HL-60/S4 (cell line): ENCODE measurements around the gene JMJD8.
"Not testable (repeated sequence)": the region's sequence is repeated elsewhere in the genome, so short reads cannot be mapped to it uniquely, and the experiment has no call there.

Experiments
- in situ Hi-C: fragments of 300-500 bp; cut with MboI; formaldehyde crosslinking; loops from 2 replicates; pipeline ENCODE4 v1.14.3; 2022; ENCODE audit warnings: low sequenced_read_pairs

JMJD8 gene

DNA sequence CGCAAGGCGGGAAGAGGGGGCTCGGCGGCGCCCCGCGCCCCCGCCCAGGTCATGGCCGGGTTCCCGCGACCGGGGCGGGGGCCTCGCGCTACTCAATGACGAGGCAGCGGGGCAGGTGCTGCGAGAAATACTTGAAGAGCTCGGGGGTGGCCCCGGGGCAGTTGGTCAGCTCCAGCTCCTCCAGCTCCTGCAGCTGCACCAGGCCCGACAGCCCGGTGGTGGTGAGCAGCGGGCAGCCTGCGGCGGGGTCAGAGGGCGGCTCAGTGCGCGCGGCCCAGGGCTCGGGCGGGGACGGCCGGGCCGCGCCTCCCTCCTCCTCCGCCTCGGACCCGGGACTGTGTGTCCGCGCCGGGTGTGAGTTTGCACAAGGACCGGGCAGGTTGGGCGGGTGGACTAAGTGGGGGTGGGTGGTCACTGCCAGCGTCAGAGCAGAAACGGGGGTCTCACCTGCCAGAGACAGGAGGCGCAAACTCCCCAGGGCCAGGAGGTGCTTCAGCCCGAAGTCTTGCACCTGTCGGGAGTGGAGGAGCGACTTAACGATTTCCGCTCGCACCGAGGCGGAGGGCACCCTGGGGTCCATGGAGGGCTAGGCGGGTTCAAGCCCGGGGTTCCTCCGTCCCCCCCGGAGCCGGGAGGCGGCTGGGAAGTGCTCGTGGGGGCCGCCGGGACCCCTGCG lies 10.2 kb upstream of the JMJD8 start:
- in situ Hi-C loops = no loop called here

DNA sequence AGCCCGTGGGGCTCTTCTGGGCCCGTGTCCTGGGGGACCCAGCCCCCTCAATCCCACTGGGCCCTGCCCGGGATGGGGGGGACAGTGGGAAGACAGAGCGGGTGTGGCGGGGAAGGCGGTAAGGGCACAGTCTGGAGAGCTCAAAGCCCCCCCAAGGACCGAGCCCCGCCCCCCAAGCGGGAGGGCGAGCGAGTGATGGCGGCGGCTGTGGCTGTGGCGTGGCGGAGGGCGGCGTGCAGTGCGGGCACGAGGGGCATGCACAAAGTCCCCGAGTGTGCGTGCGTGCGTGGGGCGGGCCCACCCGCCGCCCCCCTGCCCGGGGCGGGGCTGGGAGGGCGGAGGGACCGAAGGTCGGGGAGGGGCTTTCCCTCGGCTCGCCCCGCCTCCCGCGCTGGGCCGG lies 9.6 kb upstream of the JMJD8 start:
- in situ Hi-C loops = no loop called here

GRCh38 chr16:693364-693763 lies 9.2 kb upstream of the JMJD8 start:
- in situ Hi-C loops = no loop called here

DNA sequence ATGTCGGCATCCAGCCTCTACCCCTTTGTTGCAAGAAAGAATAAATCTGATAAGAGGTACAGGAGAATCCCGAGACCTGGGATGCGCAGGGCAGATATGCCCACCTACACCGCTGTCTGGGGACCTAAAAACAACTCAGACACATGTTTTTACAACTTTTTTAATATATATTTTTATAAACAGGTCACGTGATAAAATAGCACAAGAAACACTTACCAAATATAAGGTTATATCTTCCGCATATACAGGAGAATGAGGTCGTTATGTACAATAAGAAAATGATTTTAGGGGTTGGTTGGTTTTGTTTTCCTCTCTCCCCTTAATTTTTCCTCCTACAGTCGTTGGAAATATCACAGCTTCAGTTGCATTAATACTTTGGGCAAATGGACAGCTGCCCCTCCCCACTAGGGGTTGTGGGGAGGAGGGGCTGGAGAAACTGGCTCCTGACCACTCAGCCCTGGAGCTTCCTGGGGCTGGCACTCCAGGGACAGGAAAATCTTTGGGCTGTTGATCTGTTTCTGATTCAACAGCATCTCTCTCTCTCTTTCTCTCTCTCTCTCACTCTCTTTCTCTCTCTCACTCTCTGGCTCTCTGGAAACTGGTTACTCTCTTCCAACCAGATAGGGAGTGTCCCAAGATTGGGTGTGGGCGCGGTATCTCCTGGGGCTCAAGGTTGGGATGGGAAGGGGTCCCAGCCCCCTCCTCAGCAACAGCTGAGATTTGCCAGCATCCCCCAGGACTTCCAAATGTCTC lies 8.4 kb upstream of the JMJD8 start:
- in situ Hi-C loops = no loop called here

DNA sequence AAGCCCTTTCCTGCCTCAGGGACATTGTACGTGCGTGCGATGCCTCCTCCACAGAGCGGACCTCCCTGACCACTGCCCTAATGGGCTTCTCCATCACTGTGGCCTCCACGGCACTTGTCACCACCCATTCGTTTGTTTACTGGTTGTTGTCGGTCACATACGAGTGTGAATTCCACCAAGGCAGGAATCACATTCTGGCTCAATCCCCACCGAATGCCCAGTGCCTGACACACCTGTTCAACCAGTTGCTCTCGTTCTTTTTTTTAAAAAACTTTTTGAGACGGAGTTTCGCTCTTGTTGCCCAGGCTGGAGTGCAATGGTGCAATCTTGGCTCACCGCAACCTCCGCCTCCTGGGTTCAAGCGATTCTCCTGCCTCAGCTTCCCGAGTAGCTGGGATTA lies 7.1 kb upstream of the JMJD8 start:
- in situ Hi-C loops = not testable (repeated sequence)

DNA sequence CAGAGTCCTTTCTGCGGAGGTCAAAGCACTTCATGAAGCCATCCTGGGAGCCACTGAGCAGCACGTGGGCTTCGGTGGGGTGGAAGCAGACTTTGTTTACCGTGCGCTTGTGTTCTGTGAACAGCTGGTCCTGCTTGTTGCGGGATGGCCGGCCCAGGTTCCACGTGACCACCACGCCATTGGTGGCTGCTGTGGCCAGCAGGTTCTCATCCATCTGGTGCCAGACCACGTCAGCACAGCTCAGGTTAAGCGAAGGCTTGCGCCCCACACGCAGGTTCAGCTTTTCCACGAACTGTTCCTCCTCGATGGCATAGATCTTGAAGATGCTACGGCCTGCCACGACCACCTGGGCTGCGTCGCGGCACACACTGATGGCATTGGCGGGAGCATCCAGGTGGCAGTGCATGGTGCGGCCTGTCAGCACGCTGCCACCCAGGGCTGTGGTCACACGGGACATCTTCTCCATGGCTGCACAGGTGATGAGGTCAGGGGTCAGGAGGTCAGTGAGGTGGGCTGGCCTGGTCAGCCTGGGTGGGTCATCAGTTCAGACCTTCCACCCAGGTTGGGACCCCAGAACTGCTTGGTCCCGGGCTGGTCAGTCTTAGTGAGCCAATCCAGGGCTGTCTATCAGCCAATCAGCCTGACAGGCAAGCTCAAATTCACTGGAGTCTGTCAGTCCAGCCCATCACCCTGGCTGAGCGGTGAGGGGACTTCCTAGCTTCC lies 5.2 kb upstream of the JMJD8 start:
- in situ Hi-C loops = no loop called here

DNA sequence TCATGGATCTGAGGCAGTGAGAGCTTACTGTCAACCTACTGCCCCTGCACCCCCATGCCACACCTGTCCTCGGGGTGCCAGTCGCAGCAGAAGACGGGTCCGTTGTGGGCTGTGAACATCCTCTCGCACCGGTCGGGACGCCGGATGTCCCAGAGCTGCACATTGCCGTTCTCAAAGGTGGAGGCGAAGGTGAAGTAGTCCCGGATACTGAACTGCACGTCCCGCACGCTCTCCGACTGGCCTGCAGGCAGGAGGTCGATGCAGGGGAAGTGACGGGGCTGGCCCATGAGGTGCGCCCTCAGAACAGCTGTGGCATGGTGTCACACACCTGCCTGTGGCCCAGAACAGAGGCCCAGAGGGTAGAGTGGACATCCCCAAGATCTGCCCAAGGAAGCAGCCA lies 3.4 kb upstream of the JMJD8 start:
- in situ Hi-C loops = no loop called here

DNA sequence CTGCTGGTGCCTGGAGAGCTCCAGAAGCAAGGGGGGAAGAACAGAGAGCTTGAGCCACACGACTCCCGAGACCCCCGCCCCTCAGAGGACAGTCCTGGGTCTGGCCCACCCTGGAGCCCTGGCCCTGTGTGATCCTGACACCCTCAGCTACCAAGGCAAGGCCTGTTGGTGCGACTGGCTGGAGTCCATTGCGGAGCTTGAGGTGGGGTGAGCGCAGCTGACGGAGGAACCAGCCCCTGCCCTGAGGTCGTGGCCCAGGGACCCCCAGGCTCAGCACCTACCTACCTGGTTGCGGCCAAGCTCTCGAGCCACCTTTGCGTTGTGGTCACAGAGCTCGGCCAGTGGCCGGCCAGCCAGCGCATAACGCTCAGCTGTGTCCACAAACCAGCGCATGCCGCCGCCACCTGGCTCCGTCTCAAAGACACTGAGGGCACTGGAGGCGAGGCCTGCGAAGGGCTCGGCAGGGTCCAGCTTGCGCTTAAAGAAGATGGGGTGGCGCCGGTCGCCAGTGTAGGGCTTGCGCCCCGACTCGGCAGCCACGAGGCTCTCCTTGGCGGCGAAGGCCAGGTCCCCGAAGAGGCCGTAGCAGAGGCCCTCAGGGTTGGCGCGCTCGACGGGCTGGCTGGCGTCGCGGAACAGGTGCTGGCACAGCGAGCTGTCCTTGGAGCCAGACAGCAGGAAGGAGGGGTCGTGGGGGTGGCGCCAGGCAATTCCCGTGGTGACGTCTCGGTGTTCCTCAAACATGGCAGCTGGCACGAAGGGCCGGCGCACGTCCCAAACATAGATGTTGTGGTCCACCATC lies 2.5 kb upstream of the JMJD8 start:
- in situ Hi-C loops = no loop called here

GRCh38 chr16:685967-686366 lies 1.8 kb upstream of the JMJD8 start:
- in situ Hi-C loops = no loop called here

DNA sequence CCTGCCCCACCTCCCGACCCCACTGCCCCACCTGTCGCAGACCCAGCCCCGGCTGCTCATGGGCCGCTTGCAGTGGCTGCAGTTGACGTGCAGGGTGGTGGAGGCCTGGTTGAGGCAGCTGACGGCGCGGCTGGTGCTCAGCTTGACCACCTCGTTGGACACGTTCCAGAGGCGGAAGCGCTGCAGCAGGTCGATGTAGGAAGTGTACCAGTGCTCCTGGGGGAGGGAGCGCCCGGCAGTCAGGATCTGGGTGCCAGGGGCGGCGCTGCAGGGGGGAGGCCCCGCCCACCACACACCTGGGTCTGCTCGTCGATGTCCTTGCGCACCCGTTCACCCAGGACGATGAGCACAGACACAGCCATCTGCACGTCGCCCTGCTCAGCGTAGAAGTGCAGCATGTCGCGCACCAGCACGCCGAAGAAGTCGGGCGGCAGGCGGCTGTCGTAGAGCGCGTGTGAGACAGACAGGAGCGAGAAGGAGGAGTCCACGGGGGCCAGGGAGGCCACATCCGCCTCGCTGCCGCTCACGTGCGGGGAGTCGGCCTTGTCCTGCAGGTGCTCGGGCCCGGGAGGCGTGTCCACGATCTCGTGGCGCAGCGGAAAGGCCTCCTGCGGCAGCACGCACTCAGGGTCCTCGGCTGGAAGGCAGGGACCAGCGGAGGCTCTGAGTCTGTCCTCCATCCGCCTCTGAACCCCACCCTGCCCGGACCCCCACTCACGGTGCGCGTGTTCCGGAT lies 995 bp upstream of the JMJD8 start:
- in situ Hi-C loops = no loop called here

GRCh38 chr16:683396-684070 lies 601 bp downstream of the JMJD8 start:
- in situ Hi-C loops = no loop called here

- in situ Hi-C loops = no loop called here
These were observed 1.4 kb downstream of the JMJD8 start for GRCh38 chr16:682493-683395.

GRCh38 chr16:681746-682427 lies 2.2 kb downstream of the JMJD8 start:
- in situ Hi-C loops = no loop called here

- in situ Hi-C loops = no loop called here
These were observed 3.0 kb downstream of the JMJD8 start for GRCh38 chr16:680967-681745.

GRCh38 chr16:680625-680945 lies 3.5 kb downstream of the JMJD8 start:
- in situ Hi-C loops = no loop called here

DNA sequence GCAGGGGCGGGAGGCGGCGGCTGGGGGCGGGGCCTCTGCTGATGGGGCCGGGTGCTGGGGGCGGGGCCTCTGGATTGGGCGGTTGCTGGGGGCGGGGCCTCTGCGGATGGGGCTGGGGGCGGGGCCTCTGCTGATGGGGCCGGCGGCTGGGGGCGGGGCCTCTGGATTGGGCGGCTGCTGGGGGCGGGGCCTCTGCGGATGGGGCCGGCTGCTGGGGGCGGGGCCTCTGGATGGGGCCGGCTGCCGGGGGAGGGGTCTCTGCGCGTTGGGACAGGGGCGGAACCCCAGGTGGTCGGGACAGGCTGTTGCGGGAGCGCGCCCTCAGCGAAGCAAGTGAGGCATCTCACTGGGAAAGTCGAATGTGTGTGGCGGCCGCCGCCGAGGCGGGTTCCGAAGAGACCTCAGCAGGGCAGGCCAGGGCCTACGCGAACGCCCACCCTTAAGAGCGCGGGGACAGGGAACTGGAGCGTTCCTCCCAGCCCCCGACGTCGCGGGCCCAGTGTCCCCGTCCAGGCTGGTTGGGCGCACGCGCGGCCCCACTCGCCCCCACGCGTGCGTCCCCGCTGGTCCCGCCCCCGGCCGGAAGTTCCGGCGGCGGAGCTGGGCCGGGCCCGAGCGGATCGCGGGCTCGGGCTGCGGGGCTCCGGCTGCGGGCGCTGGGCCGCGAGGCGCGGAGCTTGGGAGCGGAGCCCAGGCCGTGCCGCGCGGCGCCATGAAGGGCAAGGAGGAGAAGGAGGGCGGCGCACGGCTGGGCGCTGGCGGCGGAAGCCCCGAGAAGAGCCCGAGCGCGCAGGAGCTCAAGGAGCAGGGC lies 4.1 kb downstream of the JMJD8 start, which contains the start of gene STUB1:
STUB1 (plus strand) TSS at position 597 of the 811 bp plus-strand sequence; CDS start at position 713, 116 bp downstream.
- in situ Hi-C loops = no loop called here
